GM20431 (cell line): ENCODE data around the gene ETS1.

Source experiments
- in situ Hi-C: fragments of 300-500 bp; cut with MseI, MboI; formaldehyde crosslinking; loops from one replicate; pipeline ENCODE4 v1.15.0; 2020; ENCODE audit warnings: low sequenced_read_pairs; ENCODE audit not compliant: unreplicated experiment

The ETS1 gene

DNA sequence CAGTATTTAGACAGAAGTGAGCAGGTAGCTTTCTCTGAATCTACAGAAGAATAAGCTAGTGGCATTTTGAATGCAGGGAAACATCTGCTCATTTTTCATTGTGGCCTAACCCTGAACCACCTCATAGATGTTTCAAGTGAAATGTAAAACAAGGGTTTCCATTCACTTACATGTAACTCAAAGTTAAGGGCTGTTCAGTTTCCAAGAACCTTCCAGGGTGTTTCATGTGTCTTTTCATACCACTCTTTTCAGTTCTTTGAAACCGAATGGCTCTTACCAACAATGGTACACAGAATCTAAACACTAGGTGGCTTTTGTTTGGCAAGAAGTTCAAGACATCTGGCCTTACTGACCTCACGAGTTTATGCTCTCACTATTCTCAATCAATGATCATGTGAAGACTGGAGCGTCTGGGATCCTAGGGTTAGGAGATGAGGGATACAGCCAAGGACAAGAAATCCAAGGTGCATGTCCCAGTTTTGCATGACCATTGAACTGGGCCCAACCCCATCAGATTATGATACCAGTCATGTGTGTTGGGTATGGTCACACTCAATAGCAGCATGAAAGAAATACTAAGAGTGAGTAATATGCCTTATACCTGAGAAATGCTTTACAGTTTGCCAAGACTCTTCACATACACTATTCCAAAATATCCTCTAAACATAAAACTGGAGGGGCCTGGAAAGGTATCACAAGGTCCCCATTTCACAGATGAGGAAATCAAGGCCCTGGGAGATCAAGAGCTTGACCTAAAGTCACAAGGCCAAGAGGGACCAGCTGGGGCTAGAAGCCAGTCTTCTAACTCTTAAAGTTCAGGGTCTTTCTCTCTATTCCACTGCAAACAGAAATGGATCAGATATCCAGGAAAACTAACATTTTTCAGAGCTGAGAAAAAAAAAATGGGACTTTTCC, 92.7 kb downstream of the ETS1 start:
- in situ Hi-C loops: no loop called here

DNA sequence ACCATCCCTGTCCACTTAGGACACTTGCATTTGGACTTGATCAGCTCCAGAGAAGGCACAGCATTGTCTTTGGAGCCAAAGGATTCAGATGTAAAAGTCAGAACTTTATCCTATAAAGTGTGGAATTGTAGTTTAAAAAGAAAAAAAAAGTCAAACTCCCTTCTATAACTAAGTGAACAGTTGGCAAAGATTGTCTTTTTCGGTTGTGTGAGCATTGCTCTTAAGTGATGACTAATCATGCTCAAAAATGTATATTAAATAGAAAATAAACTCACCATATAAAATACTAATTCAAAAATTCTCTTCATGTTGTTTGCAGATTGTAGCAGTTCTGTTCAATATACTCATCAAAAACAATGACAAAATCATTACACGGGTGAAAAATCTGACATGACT, 93.8 kb downstream of the ETS1 start:
- in situ Hi-C loops: no loop called here

DNA sequence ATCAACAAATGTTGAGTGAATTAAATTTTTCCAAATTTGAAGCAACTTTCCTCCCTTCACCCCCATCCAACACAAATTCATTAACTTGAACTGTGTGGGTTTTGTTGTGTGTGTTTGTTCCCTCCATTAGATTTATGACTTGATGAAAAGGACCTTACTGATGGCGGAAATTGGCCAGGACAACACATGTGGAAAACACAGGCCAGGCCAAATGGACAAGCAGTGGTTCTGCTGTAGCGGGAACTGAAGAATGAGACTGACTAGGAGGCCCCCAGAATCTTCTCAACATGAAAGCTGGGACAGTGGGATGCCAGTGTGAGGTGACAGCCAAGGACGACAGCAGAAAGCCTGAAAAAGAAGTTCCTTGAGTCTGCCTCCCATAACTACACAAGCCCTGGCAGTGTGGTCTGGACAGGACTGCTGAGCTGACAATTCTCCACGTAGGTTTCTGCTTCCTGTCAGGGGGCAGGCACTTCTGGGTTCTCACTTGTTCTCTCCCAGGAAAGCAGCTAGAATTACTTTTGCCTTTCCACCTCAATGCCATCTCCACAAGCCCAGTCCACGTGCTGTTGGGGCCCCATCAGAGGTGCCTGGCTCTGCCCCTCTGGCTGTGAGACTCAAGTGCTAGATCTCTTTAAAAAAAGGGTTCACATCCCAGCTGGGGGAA, 94.3 kb downstream of the ETS1 start:
- in situ Hi-C loops: no loop called here

DNA sequence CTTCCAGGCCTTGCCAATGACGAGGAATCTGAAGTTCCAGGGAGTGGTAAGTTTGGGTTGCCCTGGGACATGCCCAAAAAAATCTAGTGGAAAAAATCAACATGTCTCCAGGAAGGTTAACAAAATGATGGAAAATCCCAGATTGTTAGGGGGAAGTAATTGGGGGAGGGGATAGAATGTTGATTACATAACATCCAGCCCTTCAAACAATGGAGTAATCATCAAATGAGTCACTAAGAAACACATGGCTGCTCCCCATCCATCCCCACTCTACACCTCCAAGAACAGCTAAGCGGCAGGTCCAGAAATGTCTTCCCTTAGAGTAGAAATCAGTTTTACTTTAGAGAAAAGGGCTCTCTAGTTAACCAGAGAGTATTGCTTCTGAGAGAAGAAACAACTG, 94.9 kb downstream of the ETS1 start:
- in situ Hi-C loops: no loop called here

DNA sequence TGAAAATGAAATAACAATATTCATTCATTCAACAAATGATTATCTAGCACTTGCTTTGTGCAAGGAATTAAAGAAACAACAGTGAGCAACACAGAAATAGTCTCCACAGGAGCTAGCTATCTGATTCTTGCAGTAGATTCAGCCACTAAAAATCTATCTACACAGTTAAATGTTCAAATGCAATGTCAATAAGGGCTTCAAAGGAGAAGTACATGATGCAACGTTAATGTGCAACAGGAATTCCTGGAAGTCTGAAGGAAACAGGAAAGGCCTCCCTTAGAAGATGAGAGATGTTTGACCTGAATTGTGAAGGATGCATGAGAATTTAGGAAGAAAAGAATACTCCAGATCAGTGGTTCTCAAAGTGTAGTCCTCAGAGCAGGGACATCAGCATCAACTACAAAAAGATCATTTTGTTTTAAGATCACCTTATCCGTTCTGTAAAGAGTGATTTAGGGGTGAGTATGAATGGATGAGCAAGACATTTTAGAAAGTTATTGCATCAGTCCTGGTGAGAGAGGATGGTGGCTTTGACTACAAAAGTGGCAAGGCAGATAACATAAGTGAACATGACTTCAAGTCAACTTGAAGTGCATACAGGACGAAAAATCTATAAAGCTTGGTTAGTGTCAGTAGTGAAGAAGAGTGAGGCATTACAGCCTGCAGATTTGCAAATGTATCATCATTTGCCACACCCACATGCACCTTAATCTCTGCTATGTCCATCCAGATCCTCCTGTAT, 96.0 kb downstream of the ETS1 start:
- in situ Hi-C loops: no loop called here

DNA sequence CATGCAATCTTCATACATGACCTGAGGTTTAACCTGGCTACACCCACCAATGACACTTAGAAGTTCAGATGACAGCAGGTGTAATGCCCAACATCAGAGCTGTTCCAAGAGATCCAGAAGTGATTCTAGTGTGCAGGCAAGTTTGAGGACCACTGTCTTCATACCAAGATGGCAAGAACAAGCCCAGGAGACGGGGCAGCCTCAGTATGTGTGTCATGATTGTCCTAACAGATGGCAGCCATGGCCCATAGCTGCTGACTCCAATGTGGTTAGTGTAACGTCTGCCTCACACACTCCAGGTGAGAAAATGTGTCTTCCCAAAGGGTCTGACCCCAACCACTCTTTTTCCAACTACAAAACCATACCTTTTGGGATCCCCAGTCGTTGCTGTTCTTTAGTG, 97.3 kb downstream of the ETS1 start:
- in situ Hi-C loops: no loop called here

DNA sequence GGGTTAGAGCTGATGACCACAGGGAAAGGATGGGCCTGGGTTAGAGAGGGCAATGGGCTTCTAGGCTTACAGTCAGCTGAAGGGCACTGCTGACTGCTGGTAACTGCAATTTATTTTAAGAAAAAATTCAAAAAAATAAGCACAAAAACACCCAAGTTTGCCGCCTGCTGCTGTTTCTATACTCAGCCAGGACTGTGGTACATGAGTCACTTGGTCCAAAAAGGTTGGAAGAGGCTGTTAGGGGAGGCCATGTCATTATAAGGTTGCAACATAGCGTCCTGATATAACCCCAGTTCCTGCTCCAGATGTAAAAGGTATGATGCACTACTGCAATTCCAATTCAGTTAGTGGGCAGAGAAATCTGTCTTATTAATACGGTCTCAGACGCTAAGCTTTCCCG, 98.9 kb downstream of the ETS1 start:
- in situ Hi-C loops: no loop called here

DNA sequence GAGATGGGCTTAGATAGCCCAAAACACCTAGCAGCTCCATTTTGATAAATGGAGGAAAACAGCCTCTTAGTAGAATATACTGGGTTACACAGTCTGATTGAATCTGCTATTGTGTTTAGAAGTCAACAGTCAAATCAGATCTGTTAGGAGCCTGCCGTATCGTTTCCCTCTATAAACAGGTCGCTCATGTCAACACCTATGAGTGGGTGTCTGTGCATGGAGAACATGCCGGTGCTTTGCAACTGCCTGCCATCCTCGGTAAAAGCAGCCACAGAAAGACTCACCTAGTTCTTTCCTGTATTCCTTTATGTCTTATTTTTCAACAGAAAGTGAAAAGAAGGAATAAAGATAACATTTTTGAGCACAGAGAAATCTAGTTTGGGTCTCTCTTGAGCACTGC, 99.4 kb downstream of the ETS1 start:
- in situ Hi-C loops: no loop called here

DNA sequence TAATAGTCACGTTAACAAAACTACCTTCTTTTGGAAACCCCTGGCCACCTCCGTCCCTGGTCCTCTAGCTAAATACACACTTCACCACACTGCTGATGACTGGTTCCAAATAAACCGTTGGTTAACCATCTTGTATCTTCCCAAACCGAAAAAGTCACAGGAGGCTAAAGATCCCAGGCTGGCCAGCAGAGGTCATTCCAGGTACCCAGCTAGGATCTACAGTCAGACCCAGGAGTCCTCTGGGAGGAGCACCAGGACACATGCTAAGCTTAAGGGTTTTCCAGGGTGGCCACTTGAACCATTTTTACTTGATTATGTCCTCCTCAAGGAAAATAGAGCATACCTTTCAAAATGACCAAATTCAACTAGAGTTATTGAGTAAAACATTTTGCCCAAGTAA, 103.2 kb downstream of the ETS1 start:
- in situ Hi-C loops: no loop called here

DNA sequence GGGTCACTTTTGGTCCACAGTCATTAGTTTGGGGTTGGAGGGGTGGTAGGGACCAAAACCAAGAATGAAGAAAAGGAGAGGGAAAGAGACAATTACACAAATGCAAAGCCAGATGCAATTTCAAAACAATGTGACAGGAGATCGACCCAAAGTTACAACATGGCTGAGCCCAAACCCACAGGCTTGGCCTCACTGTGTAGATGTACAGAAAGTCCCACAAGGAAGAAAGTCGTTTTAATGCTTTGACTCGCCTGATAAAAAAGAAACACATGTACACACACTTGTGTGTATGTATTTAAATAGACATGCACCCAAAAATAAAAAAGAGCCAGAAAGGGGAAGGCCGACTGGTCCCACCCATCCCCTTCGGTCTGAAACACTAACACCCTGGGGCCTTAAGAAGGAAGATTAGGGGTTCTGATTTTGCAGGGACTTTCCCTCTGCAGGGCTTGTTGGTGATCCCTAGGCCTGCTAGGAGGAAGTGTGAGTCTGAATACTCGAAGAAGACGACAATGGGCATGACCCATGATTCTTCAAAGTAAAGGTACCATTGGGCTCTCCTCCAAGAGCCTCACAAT, 104.1 kb downstream of the ETS1 start:
- in situ Hi-C loops: no loop called here

DNA sequence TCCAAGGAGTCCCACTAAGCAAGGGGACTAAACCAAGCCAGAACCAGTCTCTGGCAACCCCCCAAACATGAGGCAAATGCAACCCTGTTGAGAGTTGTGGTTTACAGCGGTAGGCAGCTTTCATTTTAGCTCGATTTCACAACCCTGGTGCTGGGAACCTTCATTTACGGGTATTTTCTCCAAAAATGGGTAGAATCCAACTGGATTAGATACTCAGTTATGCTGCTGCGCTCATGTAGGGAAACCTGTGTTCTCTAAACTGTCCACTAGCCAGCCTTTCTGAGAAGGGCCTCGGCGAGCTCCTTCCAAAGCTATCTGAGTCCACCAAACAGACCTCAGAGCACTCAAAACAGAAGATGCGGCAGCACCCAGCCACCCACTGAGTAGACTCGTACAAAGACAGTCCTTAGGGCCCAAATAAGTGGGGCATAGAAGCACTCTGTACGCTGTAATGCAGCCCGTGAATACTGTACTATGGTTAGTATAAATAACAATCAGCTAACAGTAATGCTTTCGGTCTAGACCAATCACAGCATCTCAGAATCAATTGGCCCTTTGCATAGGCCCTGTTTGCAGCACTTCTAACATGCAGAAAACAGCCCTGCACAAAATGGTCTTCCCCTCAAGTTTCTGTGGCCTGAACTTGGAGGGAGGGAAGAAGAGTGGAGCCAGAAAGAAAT, 104.7 kb downstream of the ETS1 start:
- in situ Hi-C loops: no loop called here

DNA sequence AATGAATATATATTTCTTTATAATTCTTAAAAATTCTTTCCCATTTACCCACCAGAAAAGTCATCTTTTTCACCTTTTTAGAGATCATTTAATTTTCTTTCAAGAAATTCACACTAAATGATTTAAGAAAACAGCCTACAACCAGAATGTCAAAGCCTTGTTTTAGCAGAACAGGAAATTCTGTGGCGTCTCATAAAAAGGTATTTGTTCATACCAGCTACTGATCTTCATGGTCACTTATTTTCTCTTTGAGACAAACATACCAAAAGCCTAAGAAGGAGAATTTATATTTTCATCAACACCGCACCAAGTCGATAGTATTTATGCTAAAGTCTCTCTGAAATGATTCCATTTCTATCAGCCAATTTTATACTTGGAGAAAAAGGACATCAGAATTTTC, 105.3 kb downstream of the ETS1 start:
- in situ Hi-C loops: no loop called here

DNA sequence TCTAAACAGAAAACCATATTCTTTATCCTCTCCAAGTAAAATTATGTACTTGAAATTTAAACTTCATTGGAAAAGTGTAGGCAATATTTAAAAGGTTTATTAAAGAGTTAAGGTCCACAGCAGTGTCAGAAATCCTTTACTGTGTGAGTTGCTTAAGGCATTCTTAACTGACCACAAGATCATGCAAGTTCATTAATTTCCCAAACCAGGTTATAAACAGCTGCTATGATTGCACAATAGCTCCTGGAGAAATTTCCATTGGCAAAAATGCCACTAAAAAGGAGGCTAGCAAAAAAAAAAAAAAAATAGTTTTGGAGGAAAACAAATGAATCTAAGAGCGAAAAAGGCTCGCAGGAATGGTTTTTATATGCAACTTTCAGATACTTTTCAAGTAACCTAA, 106.2 kb downstream of the ETS1 start:
- in situ Hi-C loops: no loop called here

DNA sequence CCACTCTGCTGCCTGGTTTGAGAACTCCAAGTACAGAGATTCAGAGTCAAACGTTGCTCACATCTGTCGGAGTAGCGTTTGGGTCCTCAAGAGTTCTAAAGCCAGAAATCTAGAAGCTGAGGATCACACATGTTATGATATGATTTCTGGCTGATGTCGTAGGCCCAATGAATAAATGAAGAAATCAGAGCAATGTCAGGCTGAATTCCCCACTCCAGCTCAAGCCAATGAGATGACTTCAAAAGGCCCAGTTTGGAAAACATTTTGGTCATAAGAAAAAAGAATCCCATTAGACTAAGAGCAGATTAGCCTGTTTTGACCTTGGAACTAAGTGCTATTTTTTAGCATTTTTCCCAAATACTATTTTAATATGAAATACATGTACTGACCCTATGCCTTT, 106.7 kb downstream of the ETS1 start:
- in situ Hi-C loops: no loop called here

DNA sequence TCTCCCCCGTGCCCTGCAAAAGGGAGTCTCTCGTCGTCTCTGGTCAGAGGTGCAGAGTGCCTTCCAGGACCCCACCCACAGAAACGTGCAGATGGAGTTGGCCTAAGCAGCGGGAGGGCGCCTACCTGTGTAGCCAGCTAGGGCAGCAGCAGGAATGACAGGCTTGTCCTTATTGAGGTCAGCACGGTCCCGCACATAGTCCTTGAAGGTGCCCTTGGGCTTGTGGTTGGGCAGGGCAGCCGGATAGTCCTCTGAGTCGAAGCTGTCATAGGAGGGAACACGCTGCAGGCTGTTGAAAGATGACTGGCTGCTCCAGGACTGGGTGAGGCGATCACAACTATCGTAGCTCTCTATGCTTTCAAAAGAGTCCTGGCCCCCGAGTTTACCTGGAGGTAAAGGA, 107.3 kb downstream of the ETS1 start:
- in situ Hi-C loops: no loop called here

DNA sequence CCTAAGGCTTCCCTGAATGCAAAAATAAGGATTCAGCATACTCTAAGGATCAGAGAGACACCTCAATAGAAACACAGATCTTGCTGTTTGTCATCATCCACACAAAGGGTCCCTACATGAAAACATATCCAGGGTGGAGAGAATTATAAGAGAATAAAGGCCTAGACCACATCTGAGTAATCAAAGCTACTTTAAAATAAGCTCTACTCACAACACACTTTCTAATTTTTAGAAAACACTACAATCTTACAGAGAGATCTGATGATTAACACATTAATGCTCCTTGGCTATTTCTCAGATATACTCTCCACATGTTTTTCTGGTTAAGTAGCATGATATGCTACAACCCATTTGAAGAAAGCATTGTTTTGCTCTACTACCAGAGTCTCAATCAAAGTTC, 108.2 kb downstream of the ETS1 start:
- in situ Hi-C loops: no loop called here

DNA sequence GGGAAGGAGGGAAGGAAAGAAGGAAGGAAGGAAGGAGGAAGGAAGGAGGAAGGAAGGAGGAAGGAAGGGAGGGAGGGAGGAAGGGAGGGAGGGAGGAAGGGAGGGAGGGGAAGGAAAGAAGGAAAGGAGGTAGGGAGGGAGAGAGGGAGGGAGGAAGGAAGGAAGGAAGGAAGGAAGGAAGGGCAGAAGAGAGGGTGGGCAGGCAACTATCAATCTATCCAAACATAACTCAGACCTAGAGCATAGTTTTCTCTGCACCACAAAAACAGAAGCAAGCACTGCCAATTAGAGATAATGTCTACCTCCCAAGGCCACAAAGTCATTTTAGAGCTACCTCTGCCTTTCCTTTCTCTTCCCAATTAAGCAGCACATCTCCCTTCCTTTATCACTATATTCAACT, 109.1 kb downstream of the ETS1 start:
- in situ Hi-C loops: no loop called here

DNA sequence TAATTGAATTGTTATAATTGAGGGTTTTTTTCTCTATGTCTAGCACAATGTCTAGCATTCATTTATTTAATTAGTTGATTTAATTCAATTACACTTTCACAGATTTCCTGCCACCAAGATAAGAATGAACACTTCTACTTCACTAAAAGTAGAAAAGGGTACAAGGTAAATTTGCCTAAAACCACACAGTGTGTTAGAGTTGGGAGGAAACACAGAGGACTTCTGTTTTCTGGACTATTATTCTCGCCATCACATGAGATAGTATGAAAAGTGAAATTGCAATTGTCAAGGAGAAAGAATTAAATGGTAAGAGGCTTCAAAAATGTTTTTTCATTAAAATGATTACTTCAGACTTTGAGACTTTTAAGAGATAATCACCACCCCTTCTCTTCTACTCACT, 109.5 kb downstream of the ETS1 start:
- in situ Hi-C loops: no loop called here

DNA sequence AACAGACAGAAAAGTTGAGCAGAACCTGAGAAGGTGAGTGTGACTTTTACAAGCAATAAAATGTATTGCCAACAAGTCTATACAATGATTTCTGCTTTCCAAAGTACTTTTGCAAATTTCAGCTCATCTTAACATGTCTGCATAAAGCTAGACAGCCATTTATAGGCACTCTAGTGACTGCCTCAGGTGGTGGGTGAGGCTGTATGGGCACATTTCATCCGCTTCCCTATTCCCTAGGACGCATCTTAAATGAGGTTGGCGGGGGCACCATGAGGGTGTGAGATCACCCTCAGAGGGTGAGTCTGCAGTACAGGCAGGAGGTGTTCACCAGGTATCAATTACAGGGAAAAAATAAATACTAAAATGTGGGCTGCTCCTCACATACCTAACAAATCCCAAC, 110.1 kb downstream of the ETS1 start:
- in situ Hi-C loops: no loop called here

DNA sequence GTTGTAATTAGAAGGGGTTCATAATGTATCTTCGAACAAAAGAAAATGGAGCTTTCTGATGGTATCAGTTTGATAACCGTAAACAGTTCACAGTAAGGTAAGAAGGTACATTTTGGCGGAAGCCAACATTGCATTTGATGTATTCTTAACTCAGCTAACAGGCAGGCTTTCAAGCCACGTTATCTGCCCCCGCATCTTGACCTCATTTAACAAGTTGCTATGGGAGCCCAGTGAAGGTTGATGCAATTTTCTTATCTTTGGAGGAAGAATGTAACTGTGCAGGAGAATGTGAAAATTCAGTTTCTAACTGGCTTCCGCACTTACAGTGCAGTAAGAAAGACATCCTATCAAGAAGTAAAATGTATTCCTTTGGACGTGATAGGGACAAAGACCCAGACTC, 110.6 kb downstream of the ETS1 start:
- in situ Hi-C loops: no loop called here
